Measurements from ENCODE around the gene IRX3.
"Not testable (repeated sequence)": the region's sequence is repeated elsewhere in the genome, so short reads cannot be mapped to it uniquely, and the experiment has no call there.

The IRX3 gene

GRCh38 chr16:54273566-54273965, 13.0 kb downstream of the IRX3 start:
- no peak for DNase-seq

- DNase-seq, result no peak
These were observed 15.9 kb downstream of the IRX3 start for GRCh38 chr16:54270711-54271110.

DNA sequence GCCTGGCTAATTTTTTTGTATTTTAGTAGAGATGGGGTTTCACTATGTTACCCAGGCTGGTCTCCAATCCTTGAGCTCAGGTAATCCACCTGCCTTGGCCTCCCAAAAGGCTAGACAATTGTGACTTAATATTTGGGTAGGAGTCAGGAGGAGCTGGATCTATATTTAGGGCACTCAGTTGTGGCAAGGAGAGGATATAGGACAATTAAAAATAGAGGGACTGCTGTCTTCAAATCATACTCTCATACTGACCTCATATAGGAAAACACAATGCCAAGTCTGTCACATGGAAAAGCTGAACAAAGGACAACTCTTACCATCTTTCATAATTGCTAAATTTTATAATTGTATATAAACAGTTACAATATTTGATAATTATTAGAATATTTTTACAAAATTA, 17.1 kb downstream of the IRX3 start:
- no peak for DNase-seq

DNA sequence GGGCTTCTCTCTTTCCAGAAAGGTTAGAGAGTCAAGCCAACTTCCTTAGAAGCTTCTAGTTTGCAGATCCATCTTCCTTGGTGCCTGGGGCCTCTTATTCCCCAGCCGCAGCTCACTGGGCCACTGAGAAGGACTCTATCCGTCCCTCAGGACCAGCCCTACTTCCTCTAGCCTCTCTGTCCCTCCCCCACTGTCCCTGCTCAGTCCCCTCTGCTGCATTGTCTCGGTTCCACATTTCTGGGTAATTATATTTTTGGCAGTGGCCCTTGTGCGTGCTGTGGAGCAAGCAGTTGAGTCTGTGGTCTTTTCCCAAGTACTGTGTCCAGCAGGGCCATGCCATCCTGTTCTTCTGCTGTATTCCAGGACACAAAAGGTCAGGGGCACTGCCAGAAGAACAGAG, 17.8 kb downstream of the IRX3 start:
- DNase-seq, result no peak

DNA sequence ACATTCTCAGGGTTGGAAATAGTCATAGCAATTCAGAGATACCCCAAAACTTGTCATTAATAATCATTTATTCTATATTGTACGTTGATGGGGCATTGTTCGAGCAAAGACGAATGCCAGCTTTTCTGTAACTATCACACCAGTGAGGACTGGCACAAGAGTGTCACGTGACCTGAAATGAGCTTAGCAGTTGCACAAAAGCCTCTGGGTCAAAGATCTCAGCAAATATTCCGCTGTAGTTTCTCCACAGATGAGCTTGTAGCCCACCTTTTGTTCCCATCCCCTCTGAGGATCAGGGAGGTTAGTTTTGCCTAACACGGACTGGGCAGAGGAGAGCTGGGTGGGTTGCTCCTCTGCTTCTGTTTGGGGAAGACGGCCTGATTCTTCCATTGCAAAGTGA, 18.2 kb downstream of the IRX3 start:
- DNase-seq, result no peak

DNA sequence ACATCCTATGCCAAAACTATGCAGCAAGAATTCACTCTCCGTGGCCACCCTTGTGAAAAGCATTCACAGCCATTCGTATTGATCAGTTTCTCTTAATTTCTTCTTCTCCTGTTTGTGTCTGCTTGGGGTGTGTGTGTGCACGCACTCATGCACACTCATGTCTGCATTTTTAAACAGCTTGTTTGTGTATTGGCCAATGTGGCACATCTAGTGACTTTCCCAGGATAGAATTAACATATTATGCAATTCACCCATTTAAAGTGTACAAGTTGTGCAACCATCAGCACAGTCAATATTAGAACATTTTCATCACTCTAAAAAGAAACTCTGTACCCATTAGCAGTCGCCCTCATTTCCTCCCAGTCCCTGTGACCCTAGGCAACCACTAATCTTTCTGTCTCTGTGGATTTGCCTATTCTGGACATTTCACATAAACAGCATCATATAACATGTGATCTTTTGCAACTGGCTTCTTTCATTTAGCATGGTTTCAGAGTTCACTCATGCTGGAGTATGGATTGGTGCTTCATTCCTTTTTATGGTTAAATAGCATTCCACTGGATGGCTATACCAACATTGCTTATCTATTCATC, 20.1 kb downstream of the IRX3 start:
- DNase-seq, result no peak

- DNase-seq, result no peak
These were observed 20.9 kb downstream of the IRX3 start for GRCh38 chr16:54265575-54266107.

DNA sequence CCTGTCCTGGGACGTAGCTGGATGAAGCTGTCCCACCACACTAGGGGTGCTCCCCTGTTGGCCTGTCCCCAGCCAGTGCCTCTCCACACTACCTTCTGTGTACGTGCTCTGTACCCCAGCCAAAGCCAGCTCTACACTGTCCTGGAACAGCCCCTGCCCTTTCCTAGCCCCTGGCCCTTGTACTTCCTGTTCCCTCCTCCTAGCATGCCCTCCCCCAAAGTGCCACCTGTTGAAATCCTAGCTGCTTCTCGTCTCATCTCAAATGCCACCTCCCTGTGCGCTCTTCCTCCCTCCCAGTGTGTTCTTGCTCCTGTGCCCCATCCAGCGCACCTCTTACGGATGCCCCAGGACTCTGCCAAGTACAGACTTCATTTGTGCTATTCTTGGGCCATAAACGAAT, 33.5 kb downstream of the IRX3 start:
- DNase-seq, result no peak

DNA sequence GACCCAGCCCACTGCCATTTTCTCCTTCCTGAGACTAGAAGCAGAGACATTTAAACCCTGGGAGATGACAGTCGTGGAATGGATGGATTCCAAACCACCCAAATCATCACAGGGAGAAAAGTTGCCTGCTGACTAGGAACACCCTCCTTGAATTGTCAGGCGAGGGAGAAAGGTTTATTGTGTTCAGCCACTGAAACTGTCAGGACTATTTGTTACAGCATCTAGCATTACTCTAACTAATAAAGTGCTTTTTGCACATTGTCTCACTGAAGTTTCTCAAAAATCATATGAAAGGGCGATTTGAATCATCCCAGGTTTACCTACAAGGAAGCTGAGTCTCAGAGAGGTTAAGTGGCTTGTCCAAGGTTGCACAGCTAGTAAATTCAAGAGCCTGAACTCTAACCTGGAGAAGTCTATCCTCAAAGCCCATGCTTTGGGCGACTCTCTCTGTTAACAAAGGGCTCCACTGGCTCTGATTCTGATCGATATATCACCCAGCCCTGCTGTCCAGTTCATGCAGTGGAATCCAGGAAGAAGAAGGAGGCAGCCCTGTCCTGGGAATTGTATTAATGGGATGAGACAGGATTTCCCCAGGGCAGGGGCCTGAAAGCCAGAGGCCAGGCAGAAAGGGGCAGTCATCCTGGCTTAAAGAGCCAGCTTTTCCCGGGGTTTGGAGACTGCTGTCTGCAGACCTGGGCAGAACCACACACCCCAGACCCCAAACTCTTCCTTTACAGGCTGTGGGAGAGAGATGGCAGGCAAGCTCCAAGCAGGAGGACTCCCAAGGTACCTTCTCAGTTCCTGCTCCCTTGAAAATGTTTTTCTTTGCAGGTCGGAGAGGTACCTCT, 37.5 kb downstream of the IRX3 start:
- no peak for DNase-seq

- not testable (repeated sequence) for DNase-seq
These were observed 38.9 kb downstream of the IRX3 start for GRCh38 chr16:54247705-54248104.

DNA sequence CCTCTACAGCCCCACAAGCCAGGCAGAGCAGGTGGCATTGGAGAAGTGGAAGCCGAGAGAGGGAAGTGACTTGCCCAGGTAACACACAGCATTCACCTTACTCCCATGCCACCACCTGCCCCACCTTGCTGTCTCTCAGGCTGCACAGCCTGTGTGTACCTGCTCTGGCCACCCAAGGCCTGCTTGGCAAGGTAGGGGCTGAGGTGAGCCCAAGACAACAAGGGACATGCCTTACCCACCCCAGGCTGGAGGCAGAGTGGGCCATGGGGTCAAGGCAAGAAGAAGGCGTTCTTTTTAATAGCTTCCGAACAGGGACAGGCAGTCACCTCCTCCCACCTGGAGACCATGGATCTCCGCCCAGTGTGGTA, 40.1 kb downstream of the IRX3 start:
- no peak for DNase-seq

DNA sequence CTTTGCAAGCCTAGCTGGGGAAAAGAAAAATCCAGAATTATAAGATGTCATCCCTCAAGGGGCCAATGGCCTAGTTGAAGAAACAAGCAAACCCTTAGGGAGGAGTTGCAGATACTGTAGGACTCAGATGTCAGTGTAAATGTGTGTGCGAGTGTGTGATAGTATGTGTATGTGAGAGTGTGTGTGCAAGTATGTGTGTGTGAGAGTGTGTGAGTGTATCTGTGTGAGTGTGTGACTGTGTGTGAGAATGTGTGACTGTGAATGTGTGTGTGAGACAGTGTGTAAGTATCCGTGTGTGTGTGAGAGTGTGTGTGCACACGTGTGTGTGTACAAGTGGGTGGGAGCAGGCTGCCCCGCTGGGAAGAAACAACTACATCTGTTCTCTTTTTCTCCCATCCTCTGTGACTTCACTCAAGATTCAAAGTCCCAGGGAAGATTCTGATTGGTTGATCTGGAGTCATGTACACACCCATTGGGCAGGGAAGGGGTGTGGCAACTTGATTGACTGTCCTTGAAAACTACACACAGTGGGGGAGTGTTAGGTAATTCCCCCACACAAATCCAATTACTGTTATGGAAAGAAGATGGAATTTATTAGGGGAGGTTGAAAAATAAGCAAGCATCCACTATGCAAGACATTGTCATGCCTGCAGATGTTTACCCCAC, 40.7 kb downstream of the IRX3 start:
- DNase-seq, result no peak

GRCh38 chr16:54244061-54244886, 42.3 kb downstream of the IRX3 start:
- DNase-seq, result no peak

DNA sequence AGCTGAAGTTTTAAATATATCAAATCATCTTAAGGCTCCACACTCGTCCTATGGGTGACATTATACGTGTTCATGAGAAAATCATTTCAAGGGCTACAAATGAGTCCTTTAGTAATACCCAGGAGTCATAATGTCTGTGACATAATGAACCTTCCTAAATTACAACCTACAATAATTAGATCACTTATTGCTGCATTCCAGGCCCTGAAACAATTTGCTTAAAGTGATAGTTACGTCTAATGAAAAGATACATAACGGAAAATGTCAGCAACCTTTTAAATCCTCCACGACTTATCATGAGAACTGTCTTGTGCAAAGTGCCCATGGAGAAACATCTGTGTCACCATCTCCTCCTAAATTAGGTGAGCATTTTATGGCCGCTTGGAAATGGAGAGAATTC, 43.4 kb downstream of the IRX3 start:
- DNase-seq, result no peak

DNA sequence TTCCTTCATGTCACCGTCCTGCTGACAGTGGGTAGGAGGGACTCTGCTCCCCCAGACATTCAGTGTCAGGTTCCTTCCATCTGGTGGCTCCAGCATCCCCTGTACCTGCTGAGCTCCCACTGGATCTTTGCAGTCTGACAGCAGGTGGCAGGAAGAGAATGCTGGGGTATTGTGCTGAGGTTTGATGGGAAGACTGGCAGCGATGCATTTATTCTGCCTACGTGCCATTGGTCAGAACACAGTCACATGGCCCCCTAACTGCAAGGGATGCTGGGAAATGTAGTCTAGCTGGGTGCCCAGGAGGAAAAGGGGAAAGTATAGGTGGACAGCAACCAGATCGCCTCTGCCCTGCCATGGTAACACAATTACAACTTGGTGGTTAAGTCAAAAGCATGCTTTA, 44.4 kb downstream of the IRX3 start:
- no peak for DNase-seq

- no peak for DNase-seq
These were observed 45.1 kb downstream of the IRX3 start for GRCh38 chr16:54241525-54241924.

DNA sequence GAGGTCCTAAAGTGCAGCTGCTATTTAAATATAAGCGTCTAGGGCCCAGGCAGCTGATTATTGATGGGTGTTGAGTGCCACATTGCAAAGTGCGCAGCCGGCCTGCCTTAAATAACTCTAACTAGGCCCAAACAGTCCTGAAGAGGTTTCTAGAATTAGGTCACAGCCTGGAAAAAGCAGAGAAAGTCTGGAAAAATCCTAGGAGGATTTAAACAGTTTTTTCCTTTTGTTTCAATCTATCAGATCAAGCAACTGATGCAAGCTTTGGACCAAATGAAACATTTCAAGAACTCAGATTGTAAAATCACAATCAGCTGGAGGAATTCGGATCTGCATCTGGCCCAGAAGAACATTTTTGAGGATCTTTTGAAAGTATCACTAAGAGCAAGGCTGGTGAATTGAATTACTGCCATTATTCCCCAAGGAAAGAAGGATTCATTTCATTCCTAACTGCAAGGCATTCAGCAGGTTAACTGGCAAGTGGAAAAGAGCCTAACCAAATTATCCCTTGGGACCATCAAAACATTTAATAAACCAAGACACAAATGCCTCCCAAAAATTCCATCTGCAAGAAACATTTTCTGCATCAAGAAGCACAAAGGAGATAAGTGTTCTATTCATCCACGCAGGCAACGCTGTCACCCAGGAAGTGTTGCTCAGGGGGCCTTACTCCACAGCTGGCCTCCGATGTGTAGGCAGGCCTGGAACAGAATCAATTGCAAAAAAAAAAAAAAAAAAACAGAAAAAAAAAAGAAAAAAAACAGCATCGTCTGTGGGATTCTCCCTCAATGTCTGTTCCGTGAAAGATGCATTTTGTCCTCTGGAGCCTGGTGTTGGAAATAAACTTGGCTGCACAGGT, 46.1 kb downstream of the IRX3 start:
- no peak for DNase-seq

DNA sequence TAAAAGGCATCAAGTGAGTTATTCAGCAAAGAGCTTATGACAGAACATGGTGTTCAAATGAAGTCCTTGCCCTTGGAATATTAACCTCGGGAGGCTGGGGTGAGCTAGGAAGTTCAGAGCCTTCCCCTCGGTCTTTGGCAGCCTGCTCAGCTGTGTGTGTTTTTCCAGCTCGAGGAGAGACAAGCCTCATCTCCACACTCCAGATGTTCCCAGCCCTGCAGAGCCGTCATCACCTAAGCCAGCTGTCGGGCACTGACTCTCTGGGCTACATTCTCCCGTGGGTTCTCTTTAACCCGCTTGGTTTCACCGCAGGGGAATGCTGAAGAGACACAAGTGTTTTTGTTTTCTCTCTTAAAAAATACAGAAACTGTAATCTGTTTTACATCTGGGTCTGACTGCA, 47.1 kb downstream of the IRX3 start:
- DNase-seq, result no peak

- no peak for DNase-seq
These were observed 49.8 kb downstream of the IRX3 start for GRCh38 chr16:54236773-54237172.

- DNase-seq, result no peak
These were observed 53.0 kb downstream of the IRX3 start for GRCh38 chr16:54233615-54234014.
